GM12878 (cell line): ENCODE measurements around the gene CARHSP1. TPM values are rescaled to one million over a fixed set of nuclear protein-coding genes. Genes with fewer than 3 reads are reported as not detected.

Experiments
- ATAC-seq: fragments of 200-7000 bp; cut with Tn5 transposase; 3 replicates; pipeline ENCODE4 v1.9.1; 2020; ENCODE audit warnings: mild to moderate bottlenecking, moderate library complexity
- BruUV-seq: library from RNA; stranded (reverse); fragments of 400-500 nt; replicated peaks from 2 replicates; lab custom pipeline; 2021; lab: Mats Ljungman, UMichigan
- CTCF ChIA-PET: fragments of 300-600 bp; sonication (Branson Sonifier 250); formaldehyde crosslinking; extraction: SDS; loops from one replicate; lab custom pipeline; 2021; ENCODE audit warnings: inconsistent platforms; lab: Yijun Ruan, JAX
- POLR2A ChIA-PET: fragments of 350-600 bp; formaldehyde crosslinking; extraction: SDS; loops from one replicate; lab custom pipeline; 2021; ENCODE audit warnings: inconsistent platforms; lab: Charles Lee
- RAD21 ChIA-PET: fragments of 300-600 bp; sonication (Branson Sonifier 250); formaldehyde crosslinking; loops from one replicate; lab custom pipeline; 2023; ENCODE audit warnings: antibody characterized with exemption; ENCODE audit not compliant: unreplicated experiment; lab: Charles Lee
- SMC1A ChIA-PET: fragments of 300-600 bp; sonication (Branson Sonifier 250); formaldehyde crosslinking; loops from one replicate; lab custom pipeline; 2023; ENCODE audit not compliant: unreplicated experiment, uncharacterized antibody; lab: Charles Lee
- DNase-seq: peaks from one replicate; pipeline ENCODE4 v3.0.0-alpha.2; 2011; ENCODE audit warnings: low read depth, low spot score
- FAIRE-seq: peaks from 3 replicates; lab custom pipeline; 2011; peaks lifted over from hg19 to GRCh38; lab: Jason Lieb, UNC
- H2AFZ ChIP-seq: 2 replicates; pipeline ENCODE4 v1.6.0; 2011; ENCODE audit warnings: low read depth, low read length, control low read depth; ENCODE audit not compliant: control insufficient read depth
- H3K27ac ChIP-seq: 2 replicates; pipeline ENCODE4 v1.5.1; 2011; ENCODE audit warnings: control low read depth; ENCODE audit not compliant: control insufficient read depth, insufficient read depth
- H3K27me3 ChIP-seq, 2 experiments: replicated peaks in 1 of 2; 2 replicates each; pipeline versions ENCODE4 v1.6.0 to v1.6.1; 2011; ENCODE audit warnings: low read length in 1 of 2; ENCODE audit not compliant: control insufficient read depth in 2 of 2, insufficient read depth in 2 of 2
- H3K36me3 ChIP-seq, 2 experiments: 2 replicates each; pipeline ENCODE4 v1.5.1; 2011; ENCODE audit warnings: low read length in 1 of 2; ENCODE audit not compliant: control insufficient read depth in 2 of 2, insufficient read depth in 2 of 2
- H3K4me1 ChIP-seq: 2 replicates; pipeline ENCODE4 v1.6.1; 2011; ENCODE audit warnings: mild to moderate bottlenecking, low read length, moderate library complexity, mixed read lengths; ENCODE audit not compliant: control insufficient read depth, insufficient read depth
- H3K4me2 ChIP-seq: 2 replicates; pipeline ENCODE4 v1.6.0; 2011; ENCODE audit warnings: control low read depth; ENCODE audit not compliant: control insufficient read depth, insufficient read depth
- H3K4me3 ChIP-seq: fragments of 200-600 bp; sonication (generic); 2 replicates; pipeline ENCODE4 v1.5.1; 2016
- H3K79me2 ChIP-seq: 2 replicates; pipeline ENCODE4 v1.6.0; 2011; ENCODE audit warnings: low read length; ENCODE audit not compliant: control insufficient read depth, insufficient read depth
- H3K9ac ChIP-seq: 2 replicates; pipeline ENCODE4 v1.8.0; 2011; ENCODE audit warnings: low read length, control low read depth, mixed read lengths; ENCODE audit not compliant: control insufficient read depth, insufficient read depth
- H3K9me3 ChIP-seq: replicated peaks from 3 replicates; pipeline ENCODE4 v1.5.1; 2011; ENCODE audit warnings: mild to moderate bottlenecking, low read length; ENCODE audit not compliant: control insufficient read depth, insufficient read depth
- H4K20me1 ChIP-seq: 2 replicates; pipeline ENCODE4 v1.6.0; 2011; ENCODE audit not compliant: control insufficient read depth, insufficient read depth
- NR2C1 ChIP-seq: fragments of 450-650 bp; IDR thresholded peaks from 2 replicates; pipeline ENCODE4 v1.6.1; 2017; ENCODE audit warnings: antibody characterized with exemption, mild to moderate bottlenecking, moderate library complexity
- POLR2A ChIP-seq: IDR thresholded peaks from 2 replicates; pipeline ENCODE4 v1.6.1; 2011; ENCODE audit warnings: low read depth, mild to moderate bottlenecking, low read length
- POLR2AphosphoS5 ChIP-seq: IDR thresholded peaks from 2 replicates; pipeline ENCODE4 v1.6.1; 2011; ENCODE audit warnings: mild to moderate bottlenecking, low read length, inconsistent platforms
- WGBS: methylation state at CpG from one replicate; pipeline ENCODE4 v1.1.6; 2016; ENCODE audit warnings: low lambda C conversion rate; ENCODE audit not compliant: insufficient replicate concordance, insufficient coverage; ENCODE audit errors: missing lambda C conversion rate; 5-methylcytosine and 5-hydroxymethylcytosine counted together
- in situ Hi-C: fragments of 300-500 bp; cut with MboI; formaldehyde crosslinking; loops from 9 replicates; pipeline ENCODE4 v1.14.3; 2018; ENCODE audit warnings: mixed read lengths
- intact Hi-C: fragments of 100-400 bp; cut with micrococcal nuclease; formaldehyde crosslinking; loops from one replicate; pipeline ENCODE4 v1.14.2; 2022; ENCODE audit not compliant: unreplicated experiment
- polyA plus RNA-seq, 11 experiments: library from polyadenylated mRNA; depleted of rRNA in 4 of 11; unstranded in 6 of 11; stranded (reverse) in 5 of 11; fragments of >200 nt; fragmentation: Nextera tagmentation in 4 of 11; fragmentation: Illumina TruSeq in 1 of 11; extraction: Ambion mirVana in 4 of 11; extraction: Trizol in 1 of 11; gene quantifications; 1 replicate in 1 of 11; 2 replicates in 10 of 11; pipeline versions ENCODE4 v1.2.1 to v1.2.3, GENCODE V29; 2011 to 2016; ENCODE audit warnings: inconsistent platforms in 2 of 11, missing spikeins in 2 of 11, low read depth in 1 of 11
- total RNA-seq, 4 experiments: library from RNA; depleted of rRNA in 3 of 4; stranded (reverse); fragments of >200 nt in 3 of 4; fragmentation: Illumina TruSeq in 1 of 4; extraction: Trizol in 1 of 4; gene quantifications; 2 replicates each; pipeline versions ENCODE4 v1.2.1 to v1.2.3, GENCODE V29; 2013 to 2021

The CARHSP1 gene
- total and polyA plus RNA-seq, 10 of the 15 experiments (the other 5 are each of a cell fraction or from before 2014, with no cell fraction given) = 5.5 to 112 (median 67.0) TPM

GRCh38 chr16:8863594-8864424, 5.0 kb downstream of the CARHSP1 start:
- Histone ChIP-seq H3K4me3 (no peak overlapping the region), H3K79me2 (peaks cover 73% of the 10 kb centered on the region), H3K4me1 (peaks cover 6% of the 10 kb centered on the region; the same call in 1 of the 2 replicates), H3K27ac (no peak overlapping the region), H3K4me2 (peak overlapping the region; percentile 25; the same call in 1 of the 2 replicates), H3K27me3 (no peaks in the 10 kb centered on the region), H3K9ac (no peak overlapping the region), H3K9me3 (no peaks in the 10 kb centered on the region; the same call in 2 of the 3 replicates), H4K20me1 (peaks cover 8% of the 10 kb centered on the region), H3K36me3 (peaks cover 11 to 13% of the 10 kb centered on the region in 2 experiments; a peak in 3 of 4 replicates), H2AFZ (no peak overlapping the region)
- ChIA-PET CTCF (interaction anchor here (1.2 to 1.6 kb wide), 3 partner anchors 10 to 44 kb away, joined by 3 to 6 read pairs (median 5); no protein-coding TSS in a partner anchor), SMC1A (no interaction called here), RAD21 (interaction anchor here (1.4 to 1.6 kb wide), 2 partner anchors 16 to 27 kb away, joined by 4 read pairs; no protein-coding TSS in a partner anchor), POLR2A (interaction anchor here (0.8 to 0.9 kb wide), 2 partner anchors 10 to 79 kb away, joined by 3 read pairs; no protein-coding TSS in a partner anchor)
- peak; percentile 9; the same call in 2 of the 3 replicates for ATAC-seq
- intact Hi-C loops = no loop called here
- 65% methylated on average over 17 of the region's 17 CpGs for WGBS
- BruUV-seq = no TSS peak
- in situ Hi-C loops = no loop called here
- DNase-seq = no peak
- FAIRE-seq = no peak
- peak; percentile 58 for TF ChIP-seq POLR2A
- peak; percentile 41; the same call in 1 of the 2 replicates for TF ChIP-seq POLR2AphosphoS5
- no peak for TF ChIP-seq NR2C1
- TF ChIP-seq, all 136 proteins: peak for 2
